Endothelial cell of umbilical vein (primary cell): ENCODE measurements around the gene MAP1B. TPM values are rescaled to one million over a fixed set of nuclear protein-coding genes. Genes with fewer than 3 reads are reported as not detected.
A peak's percentile ranks its signal among the peaks of the same experiment; 100 is the strongest.

Experiments used
- BruUV-seq: library from RNA; stranded (reverse); fragments of 400-500 nt; replicated peaks from 2 replicates; lab custom pipeline; 2021; lab: Mats Ljungman, UMichigan
- CTCF ChIA-PET: fragments of 300-600, 350-600 bp; sonication (Branson Sonifier 250); formaldehyde crosslinking; loops from one replicate; lab custom pipeline; 2021; ENCODE audit warnings: antibody characterized with exemption, inconsistent platforms; lab: Charles Lee
- POLR2A ChIA-PET: fragments of 300-600, 350-600 bp; sonication (Branson Sonifier 250); formaldehyde crosslinking; loops from one replicate; lab custom pipeline; 2021; ENCODE audit warnings: antibody characterized with exemption, inconsistent platforms; lab: Charles Lee
- DNase-seq: peaks from one replicate; pipeline ENCODE4 v3.0.0-alpha.2; 2011; ENCODE audit warnings: low read depth, low spot score
- FAIRE-seq: peaks from 2 replicates; lab custom pipeline; 2011; peaks lifted over from hg19 to GRCh38; lab: Jason Lieb, UNC
- H2AFZ ChIP-seq: 2 replicates; pipeline ENCODE4 v1.6.0; 2012; ENCODE audit warnings: low read depth, low read length, control low read depth, inconsistent platforms
- H3K27ac ChIP-seq: 2 replicates; pipeline ENCODE4 v1.5.1; 2011; ENCODE audit warnings: low read depth, mild to moderate bottlenecking, control low read depth, low read length, moderate library complexity; ENCODE audit not compliant: insufficient read depth
- H3K27me3 ChIP-seq, 2 experiments: 2 replicates each; pipeline versions ENCODE4 v1.6.0 to v1.6.1; 2011; ENCODE audit warnings: low read length in 2 of 2, mixed read lengths in 1 of 2; ENCODE audit not compliant: control insufficient read depth in 2 of 2, insufficient read depth in 2 of 2
- H3K36me3 ChIP-seq, 2 experiments: 2 replicates in 1 of 2; 3 replicates in 1 of 2; pipeline ENCODE4 v1.5.1; 2011; ENCODE audit warnings: low read length in 2 of 2, mild to moderate bottlenecking in 1 of 2, moderate library complexity in 1 of 2; ENCODE audit not compliant: control insufficient read depth in 2 of 2, insufficient read depth in 2 of 2; ENCODE audit errors: extremely low read depth in 1 of 2
- H3K4me1 ChIP-seq: 3 replicates; pipeline ENCODE4 v1.5.1; 2011; ENCODE audit warnings: mild to moderate bottlenecking, low read length; ENCODE audit not compliant: control insufficient read depth, insufficient read depth; ENCODE audit errors: extremely low read depth
- H3K4me2 ChIP-seq: 2 replicates; pipeline ENCODE4 v1.6.1; 2011; ENCODE audit warnings: low read length, control low read depth, mixed read lengths; ENCODE audit not compliant: insufficient read depth
- H3K4me3 ChIP-seq, 3 experiments: fragments of 200-600 bp in 1 of 3; sonication (generic), shearing (Covaris generic) in 1 of 3; replicated peaks in 1 of 3; 2 replicates each; pipeline ENCODE4 v1.5.1; 2011 to 2016; ENCODE audit warnings: control low read depth in 3 of 3, low read length in 3 of 3, mild to moderate bottlenecking in 2 of 3, inconsistent platforms in 1 of 3, low read depth in 1 of 3, moderate library complexity in 1 of 3; ENCODE audit not compliant: insufficient read depth in 1 of 3
- H3K79me2 ChIP-seq: 2 replicates; pipeline ENCODE4 v1.6.0; 2012; ENCODE audit warnings: low read length, inconsistent platforms; ENCODE audit not compliant: control insufficient read depth, insufficient read depth
- H3K9ac ChIP-seq: replicated peaks from 2 replicates; pipeline ENCODE3; 2011; ENCODE audit warnings: low read length, control low read depth; ENCODE audit not compliant: insufficient read depth; ENCODE audit errors: extremely low read depth
- H3K9me1 ChIP-seq: replicated peaks from 3 replicates; pipeline ENCODE4 v1.6.0; 2011; ENCODE audit warnings: mild to moderate bottlenecking, low read length; ENCODE audit not compliant: control insufficient read depth, insufficient read depth; ENCODE audit errors: extremely low read depth
- H3K9me3 ChIP-seq: replicated peaks from 2 replicates; pipeline ENCODE4 v1.5.1; 2012; ENCODE audit warnings: low read length, inconsistent platforms; ENCODE audit not compliant: control insufficient read depth, insufficient read depth
- H4K20me1 ChIP-seq: replicated peaks from 2 replicates; pipeline ENCODE3; 2011; ENCODE audit warnings: mild to moderate bottlenecking, low read length; ENCODE audit not compliant: control insufficient read depth, insufficient read depth; ENCODE audit errors: extremely low read depth
- CTCF ChIP-seq, 2 donors: IDR thresholded peaks; 1 replicate in 1 of 2; 2 replicates in 1 of 2; pipeline ENCODE4 v1.5.1; 2011; ENCODE audit warnings: low read length in 2 of 2, mild to moderate bottlenecking in 2 of 2, moderate library complexity in 2 of 2, control low read depth in 1 of 2, inconsistent platforms in 1 of 2, low read depth in 1 of 2; ENCODE audit not compliant: insufficient read depth in 1 of 2; ENCODE audit errors: extremely low read depth in 1 of 2
- EZH2 ChIP-seq: IDR thresholded peaks from 2 replicates; pipeline ENCODE4 v1.6.1; 2012; ENCODE audit warnings: borderline replicate concordance, low read depth, mild to moderate bottlenecking, moderate library complexity, low read length, inconsistent platforms; ENCODE audit not compliant: severe bottlenecking
- FOS ChIP-seq: IDR thresholded peaks from 2 replicates; pipeline ENCODE4 v1.6.1; 2011; ENCODE audit warnings: mild to moderate bottlenecking, low read length, moderate library complexity, borderline replicate concordance; ENCODE audit not compliant: insufficient read depth
- GATA2 ChIP-seq: IDR thresholded peaks from 2 replicates; pipeline ENCODE4 v1.7.0; 2011; ENCODE audit warnings: low read depth, mild to moderate bottlenecking, moderate library complexity, mixed read lengths, low read length; ENCODE audit not compliant: insufficient read length, insufficient read depth
- JUN ChIP-seq: IDR thresholded peaks from 2 replicates; pipeline ENCODE4 v1.6.1; 2011; ENCODE audit warnings: borderline replicate concordance, low read depth; ENCODE audit not compliant: insufficient read length, insufficient read depth
- MAX ChIP-seq: IDR thresholded peaks from 2 replicates; pipeline ENCODE4 v1.6.1; 2011; ENCODE audit not compliant: insufficient read depth, insufficient read length
- MYC ChIP-seq: IDR thresholded peaks from one replicate; pipeline ENCODE4 v1.6.1; 2011; ENCODE audit warnings: mild to moderate bottlenecking, low read depth, low read length
- POLR2A ChIP-seq: IDR thresholded peaks from 2 replicates; pipeline ENCODE4 v1.6.1; 2012; ENCODE audit warnings: low read depth, mild to moderate bottlenecking, control low read depth, low read length
- POLR2AphosphoS5 ChIP-seq: IDR thresholded peaks from 2 replicates; pipeline ENCODE4 v1.6.1; 2012; ENCODE audit warnings: low read depth, mild to moderate bottlenecking, control low read depth, low read length, moderate library complexity; ENCODE audit not compliant: insufficient read depth
- dilution Hi-C: fragments of 300-500 bp; cut with MboI; formaldehyde crosslinking; loops from one replicate; pipeline ENCODE4 v1.15.0; 2019; ENCODE audit warnings: low sequenced_read_pairs; ENCODE audit not compliant: extremely low pct_ligation_motif_present
- intact Hi-C: fragments of 100-400 bp; cut with micrococcal nuclease; formaldehyde crosslinking; loops from one replicate; pipeline ENCODE4 v1.10.0; 2022
- polyA plus RNA-seq, 4 experiments: library from polyadenylated mRNA; depleted of rRNA in 3 of 4; stranded (reverse) in 3 of 4; unstranded in 1 of 4; fragments of >200 nt; gene quantifications; 2 replicates each; pipeline versions ENCODE4 v1.2.1 to v1.2.3, GENCODE V29; 2011 to 2012; ENCODE audit warnings: missing spikeins in 1 of 4
- total RNA-seq: library from RNA; stranded (reverse); gene quantifications from 2 replicates; pipeline ENCODE4 v1.2.3, GENCODE V29; 2021

MAP1B gene
- total and polyA plus RNA-seq, 2 donors (not counting 3 experiments of a cell fraction or from before 2014, with no cell fraction given): 55.9 to 263 TPM

GRCh38 chr5:72152545-72152944, 45.3 kb downstream of the MAP1B start:
- peaks cover 45% of the 10 kb centered on the region for H3K4me1 ChIP-seq
- no peak for DNase-seq
- peaks cover 94% of the 10 kb centered on the region for H3K79me2 ChIP-seq
- TF ChIP-seq MAX (no peak), FOS (peak; percentile 12)
- dilution Hi-C loops (no loop called here), intact Hi-C loops (loop anchor here (5.0 kb wide), 1 partner anchor 95 kb away; no protein-coding TSS in a partner anchor)
- ChIA-PET CTCF (no interaction called here), POLR2A (no interaction called here)
- BruUV-seq: no TSS peak
- H3K4me3 ChIP-seq: no peak overlapping the region
- no peaks in the 10 kb centered on the region for H3K27me3 ChIP-seq
- H3K9me3 ChIP-seq: no peaks in the 10 kb centered on the region
- FAIRE-seq: no peak
- H3K9ac ChIP-seq: no peak overlapping the region
- no peak overlapping the region for H3K4me2 ChIP-seq
- peaks cover 6 to 24% of the 10 kb centered on the region in 2 experiments for H3K36me3 ChIP-seq
- no peaks in the 10 kb centered on the region for H4K20me1 ChIP-seq
- H3K9me1 ChIP-seq: peaks cover 2% of the 10 kb centered on the region
- H2AFZ ChIP-seq: no peak overlapping the region
- H3K27ac ChIP-seq: no peak overlapping the region

- Histone ChIP-seq H3K79me2 (peaks cover 95% of the 10 kb centered on the region), H3K9ac (no peak overlapping the region), H3K4me3 (no peak overlapping the region), H3K9me3 (no peaks in the 10 kb centered on the region), H3K9me1 (peaks cover 2% of the 10 kb centered on the region), H3K27me3 (no peaks in the 10 kb centered on the region), H3K4me1 (peaks cover 45% of the 10 kb centered on the region), H2AFZ (no peak overlapping the region), H3K27ac (no peak overlapping the region), H3K4me2 (no peak overlapping the region), H3K36me3 (peaks cover 4 to 18% of the 10 kb centered on the region in 2 experiments), H4K20me1 (no peaks in the 10 kb centered on the region)
- dilution Hi-C loops (no loop called here), intact Hi-C loops (loop anchor here (5.0 kb wide), 1 partner anchor 94 kb away; no protein-coding TSS in a partner anchor)
- FAIRE-seq (no peak), DNase-seq (no peak)
- ChIA-PET POLR2A (no interaction called here), CTCF (interaction anchor here (1.1 to 1.3 kb wide), 4 partner anchors 11 to 129 kb away, joined by 3 to 4 read pairs (median 4); no protein-coding TSS in a partner anchor)
- no TSS peak for BruUV-seq
- no peak for TF ChIP-seq JUN
- TF ChIP-seq MYC: no peak
- no peak for TF ChIP-seq EZH2
- TF ChIP-seq CTCF (IDR thresholded peaks at IDR 0.05; ENCODE audit: extremely low read depth in 1 of 2, insufficient read depth in 1 of 2, low read depth in 1 of 2, low read length in 2 of 2): no peak
- TF ChIP-seq FOS: no peak
- TF ChIP-seq POLR2AphosphoS5: no peak
- no peak for TF ChIP-seq GATA2
- TF ChIP-seq MAX: no peak
- TF ChIP-seq POLR2A: no peak
These were observed 46.3 kb downstream of the MAP1B start for GRCh38 chr5:72153551-72153950.
